Duodenal mucosa (tissue), 2 donors: Measurements from ENCODE around the gene PICK1.

Experiments
- H3K27ac ChIP-seq: one replicate; pipeline ENCODE4 v1.7.0; 2013; ENCODE audit warnings: low read depth, low read length
- H3K27me3 ChIP-seq, 2 donors: one replicate each; pipeline ENCODE4 v1.7.0; 2013; ENCODE audit warnings: low read length in 2 of 2, control low read depth in 1 of 2; ENCODE audit not compliant: insufficient read depth in 2 of 2, control insufficient read depth in 1 of 2
- H3K36me3 ChIP-seq, 2 donors: one replicate each; pipeline ENCODE4 v1.7.0; 2013; ENCODE audit warnings: low read length in 2 of 2, control low read depth in 1 of 2; ENCODE audit not compliant: insufficient read depth in 2 of 2, control insufficient read depth in 1 of 2
- H3K4me1 ChIP-seq, 2 donors: one replicate each; pipeline ENCODE4 v1.7.0; 2013; ENCODE audit warnings: low read length in 2 of 2, control low read depth in 1 of 2; ENCODE audit not compliant: insufficient read depth in 2 of 2, control insufficient read depth in 1 of 2
- H3K4me3 ChIP-seq, 2 donors: one replicate each; pipeline ENCODE4 v1.7.0; 2013; ENCODE audit warnings: low read length in 2 of 2, low read depth in 1 of 2
- H3K9ac ChIP-seq, 2 donors: one replicate each; pipeline ENCODE4 v1.7.0; 2013; ENCODE audit warnings: low read length in 2 of 2, low read depth in 1 of 2
- H3K9me3 ChIP-seq, 2 donors: one replicate each; pipeline ENCODE4 v1.7.0; 2013; ENCODE audit warnings: low read length in 2 of 2, control low read depth in 1 of 2; ENCODE audit not compliant: control insufficient read depth in 1 of 2

The PICK1 gene

DNA sequence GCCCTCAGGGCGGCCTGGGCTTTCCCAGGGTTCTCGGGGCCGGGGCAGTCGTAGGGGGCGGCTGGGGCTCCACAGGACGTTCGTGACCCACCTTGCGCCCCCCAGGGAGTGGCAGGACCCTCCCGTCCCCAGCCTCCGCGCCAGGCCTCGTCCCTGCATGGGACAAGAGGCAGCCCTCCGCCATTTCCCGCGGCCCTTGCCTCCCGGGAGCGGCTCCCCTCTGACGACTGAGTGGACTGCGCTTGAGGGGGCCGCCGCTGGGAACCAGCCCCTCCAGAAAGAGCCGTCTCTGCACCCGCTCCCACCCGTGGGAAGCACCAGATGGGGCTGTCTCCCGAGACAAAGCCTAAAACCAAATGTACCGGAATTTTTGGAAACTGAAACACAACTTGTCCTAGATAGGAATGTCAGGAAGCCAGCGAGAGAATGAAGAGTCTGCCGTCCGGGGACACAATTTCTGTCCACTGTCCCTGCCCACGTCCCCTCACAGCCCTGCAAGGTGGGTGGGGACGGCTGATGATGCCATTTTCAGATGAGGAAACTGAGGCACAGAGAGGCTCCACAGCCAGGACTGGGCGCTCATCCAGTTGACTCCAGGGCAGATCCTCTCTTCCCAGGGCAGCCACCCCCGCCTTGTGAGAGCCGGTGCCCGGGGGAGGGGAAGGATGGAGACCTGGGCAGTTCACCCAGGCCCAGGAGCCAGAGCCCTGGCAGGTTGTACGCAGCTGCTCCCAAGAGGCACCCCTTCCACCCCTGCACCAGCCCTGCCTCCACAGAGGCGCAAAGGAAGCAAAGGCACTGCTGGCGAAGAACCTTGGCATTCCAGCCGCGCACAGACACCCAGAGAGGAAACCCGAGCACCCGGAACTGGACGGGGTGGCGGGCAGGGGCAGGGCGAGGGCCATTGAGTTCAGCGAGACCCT, 18.1 kb upstream of the PICK1 start:
- no peak overlapping the region for H3K27ac ChIP-seq

DNA sequence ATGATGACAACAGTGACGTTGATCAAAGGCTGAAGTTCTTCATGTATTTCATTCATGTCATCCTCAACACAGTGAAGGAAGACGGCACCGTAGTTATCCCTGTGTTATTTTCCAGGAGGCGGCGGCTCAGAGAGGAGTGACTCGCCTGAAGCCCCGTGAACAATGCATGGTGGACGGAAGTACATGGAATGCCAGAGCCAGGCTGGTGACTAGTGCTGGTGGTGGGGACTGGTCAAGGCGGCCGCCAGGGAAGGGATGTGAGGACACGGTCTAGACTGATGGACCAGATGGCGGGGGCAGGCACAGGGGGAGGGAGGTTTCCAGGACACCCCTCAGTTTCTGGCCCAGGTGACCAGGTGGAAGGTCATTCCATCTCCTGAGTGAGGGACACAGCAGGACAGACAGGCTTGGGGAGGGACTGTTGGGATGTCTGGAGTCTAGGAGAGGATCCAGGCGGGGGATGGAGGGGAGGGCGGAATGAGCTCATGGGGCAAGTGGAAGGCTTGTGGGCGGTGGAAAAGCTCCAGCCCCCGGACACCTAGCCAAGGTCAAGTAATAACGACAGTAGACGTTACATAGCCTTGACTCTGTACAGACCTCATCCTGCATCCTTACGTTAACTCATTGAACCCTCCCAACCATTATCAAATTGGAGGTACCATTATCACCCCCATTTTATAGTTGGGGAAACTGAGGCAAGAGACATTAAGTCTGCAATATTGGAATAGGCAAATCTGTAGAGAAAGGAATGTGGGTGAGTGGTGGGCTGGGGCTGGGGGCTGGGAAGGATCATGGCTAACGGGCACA, 16.0 kb upstream of the PICK1 start:
- Histone ChIP-seq H3K36me3 (no peaks in the 10 kb centered on the region), H3K27me3 (no peaks in the 10 kb centered on the region), H3K4me1 (no peaks in the 10 kb centered on the region), H3K4me3 (no peak overlapping the region), H3K9me3 (no peaks in the 10 kb centered on the region), H3K27ac (no peak overlapping the region), H3K9ac (no peak overlapping the region)

More for the DNA sequence above, 18.1 kb upstream of the PICK1 start:
- H3K27me3 ChIP-seq, result no peaks in the 10 kb centered on the region
- no peak overlapping the region for H3K4me3 ChIP-seq
- no peaks in the 10 kb centered on the region for H3K36me3 ChIP-seq
- H3K9ac ChIP-seq, result no peak overlapping the region
- peaks cover 3 to 5% of the 10 kb centered on the region in 2 donors for H3K4me1 ChIP-seq
- no peaks in the 10 kb centered on the region for H3K9me3 ChIP-seq

GRCh38 chr22:38041760-38042487, 15.3 kb upstream of the PICK1 start:
- no peak overlapping the region for H3K27ac ChIP-seq
- H3K9ac ChIP-seq, result no peak overlapping the region
- no peaks in the 10 kb centered on the region for H3K36me3 ChIP-seq
- H3K9me3 ChIP-seq, result no peaks in the 10 kb centered on the region
- H3K27me3 ChIP-seq, result no peaks in the 10 kb centered on the region
- H3K4me3 ChIP-seq, result no peak overlapping the region
- no peaks in the 10 kb centered on the region for H3K4me1 ChIP-seq

DNA sequence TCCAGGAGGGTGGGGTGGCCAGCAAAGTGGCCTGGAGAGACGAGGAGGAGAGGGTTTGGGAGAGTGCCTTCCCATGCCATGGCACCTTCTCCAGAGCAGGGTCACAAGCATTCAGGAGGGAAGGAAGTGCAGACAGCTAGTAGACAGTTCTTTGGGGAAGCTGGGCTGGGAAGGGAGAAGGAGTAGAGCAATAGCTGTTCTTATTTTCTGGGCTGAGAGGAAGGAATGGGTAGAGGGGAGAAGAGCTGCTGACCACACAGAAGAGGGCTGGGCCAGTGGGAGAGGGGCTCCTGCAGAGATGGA, 14.8 kb upstream of the PICK1 start:
- no peak overlapping the region for H3K27ac ChIP-seq
- no peaks in the 10 kb centered on the region for H3K9me3 ChIP-seq
- H3K4me1 ChIP-seq, result no peaks in the 10 kb centered on the region
- no peak overlapping the region for H3K9ac ChIP-seq
- H3K36me3 ChIP-seq, result no peaks in the 10 kb centered on the region
- no peaks in the 10 kb centered on the region for H3K27me3 ChIP-seq
- H3K4me3 ChIP-seq, result no peak overlapping the region

DNA sequence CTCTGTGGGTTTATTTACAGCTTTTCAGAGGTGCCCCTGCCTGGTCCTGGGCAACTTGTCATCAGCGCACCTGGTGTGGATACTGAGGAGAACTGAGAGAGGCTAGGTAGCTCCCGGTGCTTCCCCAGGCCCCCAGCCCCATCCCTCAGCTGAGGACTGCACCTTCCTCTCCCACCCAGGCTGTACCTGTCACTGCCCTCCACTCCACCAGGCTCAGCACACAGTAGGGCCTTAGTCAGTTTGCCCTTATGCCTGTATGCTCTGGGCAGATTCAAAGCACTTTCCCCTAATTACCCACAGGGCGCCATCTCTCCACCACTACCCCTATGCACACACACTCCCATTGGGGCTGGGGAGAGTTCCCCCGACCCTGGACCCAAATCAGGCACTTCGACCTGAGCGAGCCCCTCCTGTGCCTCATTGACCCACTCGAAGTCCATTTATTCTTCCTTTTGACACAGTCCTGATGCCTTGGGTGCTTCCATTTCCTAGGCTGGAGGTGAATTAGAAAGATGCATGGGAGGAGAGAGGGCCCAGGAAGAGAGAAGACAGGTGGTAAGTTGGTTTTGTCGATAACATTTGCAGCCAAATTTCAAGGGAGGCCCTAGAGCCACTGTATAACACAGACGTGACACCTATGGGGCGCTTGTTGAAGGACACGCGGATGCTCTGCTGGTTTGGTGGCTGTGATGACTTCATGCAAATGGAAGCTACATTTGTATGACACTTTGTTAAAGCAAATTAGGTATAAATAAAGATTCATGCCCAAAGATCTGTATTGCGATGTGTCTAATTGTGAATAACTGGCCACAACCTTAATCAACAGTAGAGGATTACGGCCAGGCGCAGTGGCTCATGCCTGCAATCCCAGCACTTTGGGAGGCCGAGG, 13.8 kb upstream of the PICK1 start:
- Histone ChIP-seq H3K27me3 (no peaks in the 10 kb centered on the region), H3K36me3 (no peaks in the 10 kb centered on the region), H3K4me3 (no peak overlapping the region), H3K9ac (no peak overlapping the region), H3K9me3 (no peaks in the 10 kb centered on the region), H3K4me1 (no peaks in the 10 kb centered on the region), H3K27ac (no peak overlapping the region)

GRCh38 chr22:38046070-38046748, 11.0 kb upstream of the PICK1 start:
- Histone ChIP-seq H3K27ac (no peak overlapping the region), H3K4me1 (no peaks in the 10 kb centered on the region), H3K36me3 (no peaks in the 10 kb centered on the region), H3K9ac (no peak overlapping the region), H3K4me3 (no peak overlapping the region), H3K27me3 (peaks cover 0 to 3% of the 10 kb centered on the region in 2 donors), H3K9me3 (no peaks in the 10 kb centered on the region)

DNA sequence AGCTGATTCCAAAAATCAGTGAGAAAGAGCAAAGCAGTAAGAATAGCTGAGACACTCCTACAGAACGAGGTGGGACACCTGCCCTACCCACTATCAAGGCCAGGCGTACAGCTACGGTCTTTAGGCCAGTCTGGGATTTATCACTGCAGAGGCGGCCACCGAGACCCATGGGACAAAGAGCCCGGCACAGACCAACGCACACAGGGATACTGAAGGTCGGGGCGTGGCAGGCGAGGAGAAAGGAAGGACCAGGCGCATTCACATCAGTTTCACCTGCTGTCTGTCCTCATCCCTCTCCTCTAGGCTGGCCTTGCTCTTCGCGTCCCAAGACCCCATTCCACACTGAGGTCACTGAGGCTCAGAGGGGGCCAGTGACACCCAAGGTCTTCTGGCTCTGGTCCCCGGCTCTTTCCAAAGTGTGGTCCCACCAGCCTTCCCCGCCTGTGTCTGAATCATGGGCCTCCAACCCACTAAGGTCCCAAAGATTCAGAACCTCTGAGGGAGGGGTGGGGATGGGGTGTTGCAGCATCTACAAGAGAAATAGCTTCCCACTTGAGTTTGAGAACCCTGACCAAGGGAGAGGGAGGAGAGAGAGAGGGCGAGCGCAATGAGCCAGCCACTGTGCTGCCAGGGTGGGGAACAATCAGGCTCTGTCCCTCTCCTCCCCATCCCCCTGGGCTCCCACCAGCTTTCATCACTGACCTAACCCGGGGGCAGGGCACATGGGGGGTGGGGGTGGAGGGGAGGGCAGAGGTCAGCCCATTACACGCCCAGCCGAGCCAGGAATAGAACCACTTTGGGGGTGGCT, 7.2 kb upstream of the PICK1 start:
- Histone ChIP-seq H3K36me3 (no peaks in the 10 kb centered on the region), H3K9me3 (no peaks in the 10 kb centered on the region), H3K4me3 (no peak overlapping the region), H3K27ac (no peak overlapping the region), H3K9ac (no peak overlapping the region), H3K27me3 (peaks cover 0 to 6% of the 10 kb centered on the region in 2 donors), H3K4me1 (peaks cover 0 to 3% of the 10 kb centered on the region in 2 donors)

GRCh38 chr22:38050720-38051119, 6.5 kb upstream of the PICK1 start:
- Histone ChIP-seq H3K36me3 (no peaks in the 10 kb centered on the region), H3K9ac (no peak overlapping the region), H3K27ac (no peak overlapping the region), H3K27me3 (peaks cover 0 to 6% of the 10 kb centered on the region in 2 donors), H3K4me1 (peaks cover 0 to 3% of the 10 kb centered on the region in 2 donors), H3K4me3 (no peak overlapping the region), H3K9me3 (no peaks in the 10 kb centered on the region)
